Neural progenitor cell (in vitro differentiated cells): ENCODE measurements around the gene PPT2. TPM values are rescaled to one million over a fixed set of nuclear protein-coding genes. Genes with fewer than 3 reads are reported as not detected.

Experiments used
- DNase-seq: peaks from one replicate; pipeline ENCODE4 v3.0.0-alpha.2; 2016; ENCODE audit warnings: low spot score
- H2AFZ ChIP-seq: fragments of 200-600 bp; sonication (generic); replicated peaks from 2 replicates; pipeline ENCODE4 v1.6.1; 2016; ENCODE audit warnings: antibody characterized with exemption
- H3F3A ChIP-seq: fragments of 200-600 bp; sonication (generic); 2 replicates; pipeline ENCODE4 v1.6.1; 2016; ENCODE audit warnings: antibody characterized with exemption, low read depth
- H3K27ac ChIP-seq: fragments of 200-600 bp; sonication (generic); 2 replicates; pipeline ENCODE4 v1.5.1; 2016; ENCODE audit warnings: mild to moderate bottlenecking
- H3K27me3 ChIP-seq: fragments of 200-600 bp; sonication (generic); 2 replicates; pipeline ENCODE4 v1.6.1; 2016; ENCODE audit warnings: mild to moderate bottlenecking, moderate library complexity
- H3K36me3 ChIP-seq: fragments of 200-600 bp; sonication (generic); 2 replicates; pipeline ENCODE4 v1.5.1; 2016
- H3K4me1 ChIP-seq: fragments of 200-600 bp; sonication (generic); 2 replicates; pipeline ENCODE4 v1.6.1; 2016; ENCODE audit warnings: mixed run types
- H3K4me2 ChIP-seq: fragments of 200-600 bp; sonication (generic); 2 replicates; pipeline ENCODE4 v1.6.1; 2016
- H3K4me3 ChIP-seq: fragments of 200-600 bp; sonication (generic); 2 replicates; pipeline ENCODE4 v1.5.1; 2016
- H3K79me2 ChIP-seq: fragments of 200-600 bp; sonication (generic); 2 replicates; pipeline ENCODE4 v1.6.1; 2016; ENCODE audit warnings: low read depth
- H3K9ac ChIP-seq: fragments of 200-600 bp; sonication (generic); 2 replicates; pipeline ENCODE4 v1.6.1; 2016
- H3K9me3 ChIP-seq: fragments of 200-600 bp; sonication (generic); 2 replicates; pipeline ENCODE4 v1.5.1; 2016; ENCODE audit warnings: low read depth
- H4K20me1 ChIP-seq: fragments of 200-600 bp; sonication (generic); 2 replicates; pipeline ENCODE4 v1.6.1; 2016; ENCODE audit warnings: low read depth
- H3K27ac Mint-ChIP-seq: 3 replicates; pipeline ENCODE4 v1.8.0; 2021; ENCODE audit warnings: mixed read lengths
- H3K27me3 Mint-ChIP-seq: 2 replicates; pipeline ENCODE4 v1.8.0; 2022; ENCODE audit warnings: low read depth, mild to moderate bottlenecking, inconsistent platforms, moderate library complexity, mixed read lengths; ENCODE audit not compliant: insufficient read depth
- H3K36me3 Mint-ChIP-seq: 3 replicates; pipeline ENCODE4 v1.8.0; 2021; ENCODE audit warnings: mixed read lengths
- H3K4me1 Mint-ChIP-seq: 3 replicates; pipeline ENCODE4 v1.8.0; 2021; ENCODE audit warnings: mixed read lengths
- H3K4me3 Mint-ChIP-seq: 3 replicates; pipeline ENCODE4 v1.8.0; 2021; ENCODE audit warnings: mild to moderate bottlenecking, moderate library complexity, mixed read lengths
- H3K9me3 Mint-ChIP-seq: 3 replicates; pipeline ENCODE4 v1.8.0; 2020; ENCODE audit warnings: mixed read lengths
- CTCF ChIP-seq: fragments of 200-600 bp; sonication (generic); IDR thresholded peaks from 2 replicates; pipeline ENCODE4 v1.5.1; 2017; ENCODE audit warnings: antibody characterized with exemption, mild to moderate bottlenecking
- EZH2 ChIP-seq: fragments of 200-600 bp; sonication (generic); IDR thresholded peaks from 2 replicates; pipeline ENCODE4 v1.6.1; 2017; ENCODE audit warnings: antibody characterized with exemption, mild to moderate bottlenecking, moderate library complexity
- EZH2phosphoT487 ChIP-seq: fragments of 200-600 bp; sonication (generic); IDR thresholded peaks from 2 replicates; pipeline ENCODE4 v1.6.1; 2017; ENCODE audit warnings: antibody characterized with exemption
- total RNA-seq: library from RNA; depleted of rRNA; stranded (reverse); fragments of >200 nt; gene quantifications from 2 replicates; pipeline ENCODE4 v1.2.3, GENCODE V29; 2015; ENCODE audit warnings: low replicate concordance

Gene PPT2
- total RNA-seq, 1 donor from 2014 or later = 18.6 TPM

- H3K4me2 ChIP-seq = no peak overlapping the region
- no peaks in the 10 kb centered on the region for H3K9me3 Mint-ChIP-seq
- no peak overlapping the region for H3K27ac ChIP-seq
- no peak for TF ChIP-seq EZH2
- TF ChIP-seq EZH2phosphoT487 = no peak
- TF ChIP-seq CTCF = no peak
- H3F3A ChIP-seq = peaks cover 22% of the 10 kb centered on the region
- peaks cover 23% of the 10 kb centered on the region for H3K4me1 ChIP-seq
- DNase-seq = no peak
- peaks cover 2% of the 10 kb centered on the region for H3K36me3 Mint-ChIP-seq
- no peaks in the 10 kb centered on the region for H3K27me3 Mint-ChIP-seq
- no peaks in the 10 kb centered on the region for H3K9me3 ChIP-seq
- H3K36me3 ChIP-seq = no peaks in the 10 kb centered on the region
- H3K27me3 ChIP-seq = no peaks in the 10 kb centered on the region
- no peak overlapping the region for H3K9ac ChIP-seq
- H3K4me3 ChIP-seq = no peak overlapping the region
- peaks cover 50% of the 10 kb centered on the region for H3K4me1 Mint-ChIP-seq
- H3K79me2 ChIP-seq = no peaks in the 10 kb centered on the region
- H3K4me3 Mint-ChIP-seq = no peak overlapping the region
- H3K27ac Mint-ChIP-seq = no peak overlapping the region
- no peak overlapping the region for H2AFZ ChIP-seq
- H4K20me1 ChIP-seq = no peaks in the 10 kb centered on the region
These were observed 44.9 kb downstream of the PPT2 start for GRCh38 chr6:32198866-32199265.

- Mint-ChIP-seq H3K27ac (no peak overlapping the region), H3K4me1 (peaks cover 50% of the 10 kb centered on the region), H3K9me3 (peaks cover 2% of the 10 kb centered on the region), H3K36me3 (no peaks in the 10 kb centered on the region), H3K4me3 (no peak overlapping the region), H3K27me3 (peaks cover 8% of the 10 kb centered on the region)
- no peak overlapping the region for H3K4me2 ChIP-seq
- H3F3A ChIP-seq = peaks cover 12% of the 10 kb centered on the region
- H3K36me3 ChIP-seq = no peaks in the 10 kb centered on the region
- H3K4me1 ChIP-seq = peaks cover 21% of the 10 kb centered on the region
- no peak overlapping the region for H2AFZ ChIP-seq
- peaks cover 5% of the 10 kb centered on the region for H3K27me3 ChIP-seq
- H3K9me3 ChIP-seq = no peaks in the 10 kb centered on the region
- H3K4me3 ChIP-seq = no peak overlapping the region
- no peak overlapping the region for H3K9ac ChIP-seq
- TF ChIP-seq CTCF = no peak
- no peak for TF ChIP-seq EZH2
- TF ChIP-seq EZH2phosphoT487 = no peak
- H3K27ac ChIP-seq = no peak overlapping the region
- H3K79me2 ChIP-seq = no peaks in the 10 kb centered on the region
- no peaks in the 10 kb centered on the region for H4K20me1 ChIP-seq
- DNase-seq = no peak
These were observed 47.0 kb downstream of the PPT2 start for GRCh38 chr6:32200711-32201475.

- Histone ChIP-seq H4K20me1 (no peaks in the 10 kb centered on the region), H3K27me3 (peaks cover 5% of the 10 kb centered on the region), H3K4me3 (no peak overlapping the region), H3K4me2 (no peak overlapping the region), H2AFZ (no peak overlapping the region), H3K4me1 (peaks cover 14% of the 10 kb centered on the region), H3K27ac (no peak overlapping the region), H3K79me2 (no peaks in the 10 kb centered on the region), H3K9me3 (no peaks in the 10 kb centered on the region), H3K9ac (no peak overlapping the region), H3F3A (peaks cover 2% of the 10 kb centered on the region), H3K36me3 (no peaks in the 10 kb centered on the region)
- Mint-ChIP-seq H3K4me1 (peaks cover 38% of the 10 kb centered on the region), H3K36me3 (no peaks in the 10 kb centered on the region), H3K9me3 (peaks cover 8% of the 10 kb centered on the region), H3K27me3 (peaks cover 8% of the 10 kb centered on the region), H3K4me3 (no peak overlapping the region), H3K27ac (no peak overlapping the region)
- DNase-seq = no peak
- no peak for TF ChIP-seq EZH2
- TF ChIP-seq EZH2phosphoT487 = no peak
- TF ChIP-seq CTCF = no peak
These were observed 48.2 kb downstream of the PPT2 start for GRCh38 chr6:32202186-32202585.
